Measurements from ENCODE around the gene NAPEPLD. TPM values are rescaled to one million over a fixed set of nuclear protein-coding genes. Genes with fewer than 3 reads are reported as not detected.

The NAPEPLD gene
- total RNA-seq, 2 experiments from 2014 or later = 6.0 to 6.8 TPM

Other genes starting within 250 kb of the NAPEPLD start
- gene LRRC17, start 236.1 kb downstream of the NAPEPLD start, total RNA-seq = under 1 TPM in 1 of 2 experiments, not detected in 1; 0.21 TPM
- gene FBXL13, start 74.3 kb downstream of the NAPEPLD start, total RNA-seq = under 1 TPM; 0.13 to 0.34 TPM
- gene ARMC10, start 74.0 kb downstream of the NAPEPLD start, total RNA-seq = 10 to 100 TPM; 33.2 to 35.7 TPM
- 10 to 100 TPM; 58.3 to 59.2 TPM for gene PMPCB, start 148.3 kb upstream of the NAPEPLD start, total RNA-seq
- gene DNAJC2, start 195.7 kb upstream of the NAPEPLD start, total RNA-seq = 10 to 100 TPM; 30.9 to 35.5 TPM
- 100 to 1,000 TPM; 130 to 132 TPM for gene PSMC2, start 198.5 kb upstream of the NAPEPLD start, total RNA-seq

Data from activated CD8-positive, alpha-beta T cell treated with anti-CD3 and anti-CD28 coated beads, Interleukin-2, amount 10 ng/mL, durations not matched to agents 7 days and 5 days (primary cell).